ENCODE results near the gene KREMEN2.

Gene KREMEN2

DNA sequence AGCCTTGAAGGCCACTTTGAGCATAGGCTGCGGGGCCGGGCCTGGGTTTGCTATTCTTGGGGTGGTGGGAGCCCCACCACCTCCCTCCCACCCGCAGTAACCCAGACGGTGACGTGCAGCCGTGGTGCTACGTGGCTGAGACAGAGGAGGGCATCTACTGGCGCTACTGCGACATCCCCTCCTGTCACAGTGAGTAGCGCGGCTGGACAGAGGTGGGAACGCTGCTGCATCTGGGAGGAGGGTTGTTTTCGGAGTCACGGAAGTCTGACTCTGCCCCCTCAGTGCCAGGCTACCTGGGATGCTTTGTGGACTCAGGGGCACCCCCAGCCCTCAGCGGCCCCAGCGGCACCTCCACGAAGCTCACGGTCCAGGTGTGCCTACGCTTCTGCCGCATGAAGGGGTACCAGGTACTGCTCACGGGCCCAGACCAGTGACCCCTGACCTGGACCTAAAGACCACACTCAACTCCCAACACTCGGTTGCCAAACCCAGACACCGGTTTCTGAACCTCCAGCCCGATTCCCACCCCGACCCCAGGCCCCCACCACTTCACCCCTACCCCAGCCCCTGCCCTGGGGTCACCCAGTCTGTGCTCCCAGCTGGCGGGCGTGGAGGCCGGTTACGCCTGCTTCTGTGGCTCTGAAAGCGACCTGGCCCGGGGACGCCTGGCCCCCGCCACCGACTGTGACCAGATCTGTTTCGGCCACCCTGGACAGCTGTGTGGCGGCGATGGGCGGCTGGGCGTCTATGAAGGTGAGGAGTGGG, 2.1 kb downstream of the KREMEN2 start:
- no peaks in the 10 kb centered on the region for H3K36me3 Mint-ChIP-seq
- peaks cover 32% of the 10 kb centered on the region for H3K4me1 Mint-ChIP-seq
- H3K9me3 Mint-ChIP-seq, result no peaks in the 10 kb centered on the region
- no peak for ATAC-seq (ENCODE audit: low read depth)
- H3K27ac Mint-ChIP-seq, result no peak overlapping the region
- peaks cover 16% of the 10 kb centered on the region for H3K27me3 Mint-ChIP-seq
- H3K4me3 Mint-ChIP-seq, result no peak overlapping the region
- no peak for DNase-seq (ENCODE audit: low spot score in 2 of 2)

DNA sequence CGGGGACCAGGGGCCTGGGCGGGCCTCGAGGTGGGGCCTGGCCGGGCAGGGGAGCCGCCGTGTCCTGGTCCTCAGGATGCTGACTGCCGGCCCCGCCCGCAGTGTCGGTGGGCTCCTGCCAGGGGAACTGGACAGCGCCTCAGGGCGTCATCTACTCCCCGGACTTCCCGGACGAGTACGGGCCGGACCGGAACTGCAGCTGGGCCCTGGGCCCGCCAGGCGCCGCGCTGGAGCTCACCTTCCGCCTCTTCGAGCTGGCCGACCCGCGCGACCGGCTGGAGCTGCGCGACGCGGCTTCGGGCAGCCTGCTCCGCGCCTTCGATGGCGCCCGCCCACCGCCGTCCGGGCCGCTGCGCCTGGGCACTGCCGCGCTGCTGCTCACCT, 2.7 kb downstream of the KREMEN2 start:
- ATAC-seq (ENCODE audit: low read depth), result no peak
- Mint-ChIP-seq H3K36me3 (no peaks in the 10 kb centered on the region), H3K27me3 (peaks cover 14% of the 10 kb centered on the region), H3K4me1 (peaks cover 30% of the 10 kb centered on the region), H3K27ac (no peak overlapping the region), H3K9me3 (no peaks in the 10 kb centered on the region), H3K4me3 (no peak overlapping the region)
- no peak for DNase-seq (ENCODE audit: low spot score in 2 of 2)

DNA sequence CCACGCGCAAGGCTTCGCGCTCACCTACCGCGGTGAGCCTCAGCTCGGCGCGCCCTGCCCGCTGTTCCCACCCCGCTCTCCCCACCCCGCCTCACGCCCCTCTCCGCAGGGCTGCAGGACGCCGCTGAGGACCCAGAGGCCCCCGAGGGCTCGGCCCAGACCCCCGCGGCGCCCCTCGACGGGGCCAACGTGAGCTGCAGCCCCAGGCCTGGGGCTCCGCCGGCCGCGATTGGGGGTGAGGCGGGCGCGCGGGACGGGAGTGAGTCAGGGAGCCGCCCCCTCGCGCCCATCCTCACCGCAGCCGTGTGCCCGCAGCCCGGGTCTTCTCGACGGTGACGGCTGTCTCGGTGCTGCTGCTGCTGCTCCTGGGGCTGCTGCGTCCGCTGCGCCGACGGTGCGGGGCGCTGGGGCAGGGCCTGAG, 3.1 kb downstream of the KREMEN2 start:
- Mint-ChIP-seq H3K36me3 (no peaks in the 10 kb centered on the region), H3K27me3 (peaks cover 17% of the 10 kb centered on the region), H3K4me1 (peaks cover 29% of the 10 kb centered on the region), H3K9me3 (no peaks in the 10 kb centered on the region), H3K4me3 (no peak overlapping the region), H3K27ac (no peak overlapping the region)
- ATAC-seq (ENCODE audit: low read depth), result no peak
- no peak for DNase-seq (ENCODE audit: low spot score in 2 of 2)

DNA sequence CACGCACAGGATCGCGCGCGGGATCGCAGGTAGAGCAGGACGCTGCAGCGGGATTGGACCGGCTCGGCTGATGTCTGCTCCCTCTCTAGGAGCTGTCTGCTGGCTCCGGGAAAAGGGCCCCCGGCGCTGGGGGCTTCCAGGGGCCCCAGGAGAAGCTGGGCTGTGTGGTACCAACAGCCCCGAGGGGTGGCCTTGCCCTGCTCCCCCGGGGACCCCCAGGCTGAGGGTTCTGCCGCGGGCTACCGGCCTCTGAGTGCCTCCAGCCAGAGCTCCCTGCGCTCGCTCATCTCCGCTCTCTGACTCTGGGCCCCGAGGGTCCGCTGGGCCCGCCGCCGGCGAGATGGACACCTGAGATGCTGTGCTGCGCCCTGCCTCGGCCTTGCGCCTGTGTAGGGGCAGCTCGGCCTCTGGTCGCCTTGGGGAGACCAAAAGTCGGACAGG, 3.7 kb downstream of the KREMEN2 start:
- Mint-ChIP-seq H3K27ac (peak overlapping the region; percentile 35), H3K9me3 (no peaks in the 10 kb centered on the region), H3K4me3 (peak overlapping the region; percentile 73), H3K36me3 (no peaks in the 10 kb centered on the region), H3K27me3 (peaks cover 18% of the 10 kb centered on the region), H3K4me1 (peaks cover 29% of the 10 kb centered on the region)
- ATAC-seq (ENCODE audit: low read depth) (no peak), DNase-seq (ENCODE audit: low spot score in 2 of 2) (no peak)

DNA sequence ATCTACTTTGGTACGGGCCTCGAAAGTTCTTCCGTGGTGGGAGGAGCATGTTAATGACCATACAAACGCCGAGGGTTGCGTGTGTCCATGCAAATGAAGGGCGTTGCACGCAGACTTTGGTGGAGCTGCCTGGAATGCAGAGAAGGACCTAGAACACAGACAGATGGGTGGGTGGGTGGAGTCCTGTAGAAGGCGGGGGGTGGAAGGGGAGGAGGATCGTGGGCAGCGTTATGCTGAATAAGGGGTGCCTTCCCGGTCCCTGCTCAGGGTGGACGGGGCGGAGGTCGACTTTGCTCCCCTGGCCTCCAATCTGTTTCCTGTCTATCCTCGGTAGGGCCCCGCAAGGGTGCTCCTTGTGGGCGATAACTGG, 4.3 kb downstream of the KREMEN2 start:
- peaks cover 25% of the 10 kb centered on the region for H3K4me1 Mint-ChIP-seq
- H3K27ac Mint-ChIP-seq, result peak overlapping the region; percentile 35
- ATAC-seq (ENCODE audit: low read depth) (no peak), DNase-seq (ENCODE audit: low spot score in 2 of 2) (no peak)
- H3K27me3 Mint-ChIP-seq, result peaks cover 15% of the 10 kb centered on the region
- H3K9me3 Mint-ChIP-seq, result no peaks in the 10 kb centered on the region
- H3K4me3 Mint-ChIP-seq, result peak overlapping the region; percentile 73
- H3K36me3 Mint-ChIP-seq, result no peaks in the 10 kb centered on the region

DNA sequence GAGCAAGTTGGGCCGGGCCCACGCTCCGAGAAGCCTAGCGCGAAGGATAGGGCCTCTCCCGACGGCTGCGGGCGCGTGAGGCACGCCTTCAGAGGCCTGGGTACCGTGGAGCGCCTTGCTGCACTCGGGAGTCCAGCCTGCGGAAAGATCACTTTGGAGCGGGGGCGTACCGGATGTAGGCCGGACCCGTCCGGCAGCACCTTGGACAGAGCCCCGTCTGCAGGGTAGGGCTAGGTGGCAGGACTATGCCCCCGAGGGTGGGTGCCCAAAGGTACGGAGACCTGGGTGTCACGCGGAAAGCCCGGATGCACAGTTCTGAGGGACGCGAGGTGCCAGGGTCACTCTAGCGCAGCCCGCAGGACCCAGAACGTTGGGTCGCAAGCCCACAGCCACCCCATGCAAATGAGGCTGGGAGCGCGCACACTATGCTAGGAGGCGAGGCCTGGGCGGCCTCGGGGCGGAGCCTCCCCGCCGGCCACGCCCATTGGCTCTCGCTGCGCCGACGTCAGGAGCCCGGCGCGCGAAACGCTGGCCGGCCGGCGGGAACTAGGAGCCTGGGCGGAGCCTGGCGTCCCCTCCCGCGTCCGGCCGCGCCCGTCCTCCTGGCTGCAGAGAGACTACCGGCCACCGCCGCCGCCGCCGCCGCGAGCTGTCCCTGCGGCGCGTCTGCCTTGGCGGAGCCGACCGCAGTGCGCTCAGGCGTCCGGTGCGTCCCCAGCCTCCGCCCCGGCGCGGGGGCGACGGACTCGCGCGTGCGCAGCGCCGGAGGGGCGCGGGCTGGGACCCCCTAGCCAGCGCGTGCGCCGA, 4.9 kb downstream of the KREMEN2 start, which contains the start of gene PAQR4:
Gene PAQR4 (plus strand): TSS at position 611 of the 807 bp plus-strand sequence. CDS start 327 bp downstream, outside the sequence.
- H3K4me1 Mint-ChIP-seq, result peaks cover 22% of the 10 kb centered on the region
- H3K27me3 Mint-ChIP-seq, result peaks cover 13% of the 10 kb centered on the region
- no peaks in the 10 kb centered on the region for H3K36me3 Mint-ChIP-seq
- peak within 1 kb of the TSS; percentile 35 for H3K27ac Mint-ChIP-seq
- peak; percentile 81 to 90 for DNase-seq (ENCODE audit: low spot score in 2 of 2)
- peak; percentile 80 for ATAC-seq (ENCODE audit: low read depth)
- peak within 1 kb of the TSS; percentile 73 for H3K4me3 Mint-ChIP-seq
- no peaks in the 10 kb centered on the region for H3K9me3 Mint-ChIP-seq

DNA sequence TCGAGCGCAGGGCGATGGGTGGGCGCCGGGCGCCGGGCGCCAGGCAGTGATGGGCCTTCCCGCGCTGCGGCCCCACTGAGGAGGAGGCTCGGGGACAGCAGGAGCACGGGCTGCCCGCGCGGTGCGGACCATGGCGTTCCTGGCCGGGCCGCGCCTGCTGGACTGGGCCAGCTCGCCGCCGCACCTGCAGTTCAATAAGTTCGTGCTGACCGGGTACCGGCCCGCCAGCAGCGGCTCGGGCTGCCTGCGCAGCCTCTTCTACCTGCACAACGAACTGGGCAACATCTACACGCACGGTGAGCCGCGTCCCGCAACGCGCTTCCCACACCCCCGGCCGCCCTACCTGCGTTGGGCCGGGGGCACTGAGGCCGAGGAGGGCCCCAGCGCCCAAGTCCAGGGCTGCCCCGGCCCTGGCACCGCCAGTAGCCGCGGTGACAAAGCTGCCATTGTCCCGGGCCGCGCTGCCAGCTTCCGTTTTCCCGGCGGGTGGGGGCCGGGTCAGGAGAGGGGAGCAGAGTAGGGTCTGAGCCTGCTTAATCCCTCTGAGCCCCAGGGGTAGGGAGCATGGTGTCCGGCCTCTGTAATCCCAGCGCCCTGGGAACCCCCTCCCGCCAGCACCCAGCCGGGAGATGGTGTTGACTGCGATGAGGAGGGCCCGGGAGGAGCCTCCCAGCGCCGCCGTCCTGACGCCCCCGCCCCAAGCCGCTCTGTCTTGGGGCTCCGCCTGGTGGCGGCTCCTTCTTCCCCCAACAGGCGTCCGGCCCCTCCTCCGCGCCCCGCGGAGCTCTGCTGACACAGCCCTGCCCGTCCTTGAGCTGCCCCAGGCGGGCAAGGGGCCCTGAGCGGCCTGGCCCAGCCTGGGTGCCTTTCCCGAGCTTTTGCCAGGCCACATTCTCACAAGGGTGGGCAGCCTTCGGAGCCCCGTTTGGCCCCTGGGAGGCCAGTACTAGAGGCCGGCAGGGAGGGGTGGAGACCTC, 5.8 kb downstream of the KREMEN2 start:
- Mint-ChIP-seq H3K27me3 (peaks cover 11% of the 10 kb centered on the region), H3K9me3 (no peaks in the 10 kb centered on the region), H3K4me3 (peak overlapping the region; percentile 61), H3K27ac (no peak overlapping the region), H3K36me3 (no peaks in the 10 kb centered on the region), H3K4me1 (peaks cover 18% of the 10 kb centered on the region)
- DNase-seq (ENCODE audit: low spot score in 2 of 2) (peak in 1 of 2 donors; percentile 63), ATAC-seq (ENCODE audit: low read depth) (peak; percentile 40)

DNA sequence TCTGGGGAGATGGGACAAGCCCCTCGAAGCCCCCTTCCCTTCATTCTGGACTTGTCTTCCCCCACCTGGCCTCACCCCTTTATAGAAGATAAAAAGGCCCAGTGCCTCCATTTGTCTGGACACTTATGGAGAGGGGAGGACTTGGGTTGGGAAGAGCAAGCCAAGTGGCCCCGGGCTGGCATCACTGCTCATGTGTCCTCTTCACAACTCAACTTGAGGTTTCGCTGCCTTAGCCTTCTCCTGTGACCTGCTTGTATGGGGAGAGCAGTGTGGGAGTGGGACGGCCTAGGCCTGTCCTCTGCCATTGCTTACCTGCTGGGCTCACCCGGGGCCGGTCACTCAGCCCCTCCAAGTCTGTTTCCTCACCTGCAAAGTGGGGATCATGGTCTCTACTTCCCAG, 6.5 kb downstream of the KREMEN2 start:
- Mint-ChIP-seq H3K36me3 (no peaks in the 10 kb centered on the region), H3K9me3 (no peaks in the 10 kb centered on the region), H3K4me1 (peaks cover 13% of the 10 kb centered on the region), H3K27ac (no peak overlapping the region), H3K4me3 (peak overlapping the region; percentile 39), H3K27me3 (peaks cover 11% of the 10 kb centered on the region)
- DNase-seq (ENCODE audit: low spot score in 2 of 2) (no peak), ATAC-seq (ENCODE audit: low read depth) (no peak)

DNA sequence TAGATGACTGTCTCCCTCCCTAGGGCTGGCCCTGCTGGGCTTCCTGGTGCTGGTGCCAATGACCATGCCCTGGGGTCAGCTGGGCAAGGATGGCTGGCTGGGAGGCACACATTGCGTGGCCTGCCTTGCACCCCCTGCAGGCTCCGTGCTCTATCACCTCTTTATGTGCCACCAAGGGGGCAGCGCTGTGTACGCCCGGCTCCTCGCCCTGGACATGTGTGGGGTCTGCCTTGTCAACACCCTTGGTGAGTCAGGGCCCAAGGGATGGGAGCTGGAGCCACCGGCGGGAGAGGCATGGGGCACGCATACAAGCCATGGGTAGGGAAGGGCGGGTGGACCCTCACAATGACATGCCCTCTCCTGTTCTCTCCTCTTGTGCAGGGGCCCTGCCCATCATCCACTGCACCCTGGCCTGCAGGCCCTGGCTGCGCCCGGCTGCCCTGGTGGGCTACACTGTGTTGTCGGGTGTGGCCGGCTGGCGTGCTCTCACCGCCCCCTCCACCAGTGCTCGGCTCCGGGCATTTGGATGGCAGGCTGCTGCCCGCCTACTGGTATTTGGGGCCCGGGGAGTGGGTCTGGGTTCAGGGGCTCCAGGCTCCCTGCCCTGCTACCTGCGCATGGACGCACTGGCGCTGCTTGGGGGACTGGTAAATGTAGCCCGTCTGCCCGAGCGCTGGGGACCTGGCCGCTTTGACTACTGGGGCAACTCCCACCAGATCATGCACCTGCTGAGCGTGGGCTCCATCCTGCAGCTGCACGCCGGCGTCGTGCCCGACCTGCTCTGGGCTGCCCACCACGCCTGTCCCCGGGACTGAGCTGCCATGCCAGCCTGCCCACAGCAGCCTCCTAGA, 7.3 kb downstream of the KREMEN2 start:
- H3K27ac Mint-ChIP-seq, result no peak overlapping the region

DNA sequence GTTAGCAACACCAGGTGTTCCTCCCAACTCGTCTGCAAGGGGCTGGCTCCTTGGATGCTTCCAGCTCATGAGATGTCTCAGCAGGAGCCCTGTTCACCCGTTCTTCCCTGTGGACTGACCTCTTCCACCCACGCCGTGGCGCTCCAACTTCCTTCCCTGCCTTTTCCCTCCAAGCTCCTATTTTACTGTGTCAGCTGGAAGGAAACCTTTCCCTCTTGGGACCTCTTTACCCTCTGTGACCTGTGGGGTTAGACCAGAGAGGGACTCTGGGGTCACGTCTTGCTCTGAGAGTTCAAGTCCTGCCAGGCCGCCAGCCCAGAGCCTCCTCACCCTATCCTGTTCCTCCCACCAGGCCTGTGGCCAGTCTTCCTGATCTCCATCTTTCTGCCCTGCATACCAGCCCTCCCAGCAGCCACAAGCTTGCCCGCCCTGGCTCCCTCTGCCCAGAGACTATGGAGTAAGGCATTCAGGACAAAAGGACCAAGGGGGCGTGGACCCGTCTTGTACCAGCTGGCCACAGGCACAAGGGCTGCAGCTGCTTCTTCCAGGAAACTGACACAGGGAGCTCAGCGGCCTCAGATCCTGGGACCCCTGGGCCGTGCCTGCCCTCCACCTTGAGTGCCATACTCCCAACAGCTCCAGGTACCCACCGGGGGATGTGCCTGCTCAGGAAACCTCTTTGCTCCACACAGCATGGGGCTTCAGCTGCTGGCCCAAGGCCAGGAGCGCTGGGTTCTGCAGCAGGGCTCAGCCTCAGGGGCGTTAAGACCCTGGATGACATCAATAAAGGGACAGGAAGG, 8.1 kb downstream of the KREMEN2 start:
- Mint-ChIP-seq H3K27ac (no peak overlapping the region), H3K36me3 (no peaks in the 10 kb centered on the region), H3K27me3 (peaks cover 11% of the 10 kb centered on the region), H3K4me1 (peaks cover 12% of the 10 kb centered on the region), H3K9me3 (no peaks in the 10 kb centered on the region), H3K4me3 (no peak overlapping the region)
- ATAC-seq (ENCODE audit: low read depth), result no peak
- DNase-seq (ENCODE audit: low spot score in 2 of 2), result no peak

More for the DNA sequence above, 7.3 kb downstream of the KREMEN2 start:
- H3K27me3 Mint-ChIP-seq, result peaks cover 11% of the 10 kb centered on the region
- H3K9me3 Mint-ChIP-seq, result no peaks in the 10 kb centered on the region
- H3K4me3 Mint-ChIP-seq, result peak overlapping the region; percentile 39
- no peaks in the 10 kb centered on the region for H3K36me3 Mint-ChIP-seq
- no peak for ATAC-seq (ENCODE audit: low read depth)
- DNase-seq (ENCODE audit: low spot score in 2 of 2), result no peak
- H3K4me1 Mint-ChIP-seq, result peaks cover 12% of the 10 kb centered on the region

DNA sequence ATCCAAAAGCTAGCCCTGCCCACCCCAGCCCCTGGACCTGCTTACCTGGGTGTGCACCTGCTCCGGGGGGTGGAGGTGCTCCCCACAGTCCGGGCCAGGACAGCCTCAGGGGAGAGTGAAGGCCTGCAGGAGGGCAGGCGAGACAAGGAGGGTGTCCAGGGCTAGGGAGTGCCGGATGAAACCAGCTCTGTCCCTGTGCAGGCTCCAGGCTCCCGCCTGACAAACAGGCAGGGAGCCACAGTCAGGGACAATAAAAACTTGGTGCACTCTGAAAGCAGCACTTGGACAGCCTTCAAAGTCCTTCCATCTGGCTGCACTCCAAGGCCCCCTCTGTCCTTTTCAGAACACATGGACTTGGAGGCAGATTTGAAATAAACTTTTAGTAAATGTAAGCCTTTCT, 9.0 kb downstream of the KREMEN2 start:
- no peak overlapping the region for H3K4me3 Mint-ChIP-seq
- no peaks in the 10 kb centered on the region for H3K36me3 Mint-ChIP-seq
- no peaks in the 10 kb centered on the region for H3K9me3 Mint-ChIP-seq
- no peak overlapping the region for H3K27ac Mint-ChIP-seq
- DNase-seq (ENCODE audit: low spot score in 2 of 2) (no peak), ATAC-seq (ENCODE audit: low read depth) (no peak)
- peaks cover 10% of the 10 kb centered on the region for H3K4me1 Mint-ChIP-seq
- peaks cover 11% of the 10 kb centered on the region for H3K27me3 Mint-ChIP-seq

DNA sequence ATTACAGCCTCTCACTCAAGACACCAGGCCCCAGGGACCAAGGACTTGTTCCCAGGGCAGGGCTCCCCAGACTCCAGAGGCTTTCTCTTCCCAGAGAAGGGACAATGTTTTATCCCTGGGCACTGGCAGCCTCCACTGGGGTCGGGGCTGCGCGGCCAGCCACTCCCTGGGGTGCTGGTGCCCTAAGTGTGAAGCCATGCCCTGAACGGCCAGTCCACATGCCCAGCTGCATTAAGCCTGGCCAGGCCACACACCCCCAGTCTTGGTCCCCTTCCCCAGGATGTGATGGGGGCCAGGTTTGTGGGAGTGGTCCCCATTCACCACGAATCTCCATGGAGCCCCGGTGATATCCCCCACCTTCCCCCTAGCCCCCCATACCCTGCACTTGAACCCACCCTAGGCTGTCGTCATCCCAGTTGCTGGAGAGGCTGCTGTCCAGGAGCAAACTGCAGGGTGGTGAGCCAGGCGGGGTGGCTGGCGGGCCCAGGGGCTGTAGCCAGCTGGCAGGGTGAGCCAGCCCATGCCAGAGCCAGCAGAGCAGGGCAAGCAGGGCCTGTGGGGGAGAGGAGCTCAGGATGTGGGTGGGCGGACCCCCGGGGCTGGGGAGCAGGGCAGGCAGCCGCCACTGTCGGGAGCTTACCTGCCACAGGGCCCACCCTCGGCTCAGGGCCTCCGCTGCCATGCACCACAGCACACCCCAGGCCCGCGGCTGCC, 9.7 kb downstream of the KREMEN2 start:
- ATAC-seq (ENCODE audit: low read depth) (no peak), DNase-seq (ENCODE audit: low spot score in 2 of 2) (no peak)
- Mint-ChIP-seq H3K27ac (no peak overlapping the region), H3K9me3 (no peaks in the 10 kb centered on the region), H3K27me3 (peaks cover 10% of the 10 kb centered on the region), H3K4me3 (no peak overlapping the region), H3K4me1 (peaks cover 5% of the 10 kb centered on the region), H3K36me3 (no peaks in the 10 kb centered on the region)

Measured in memory B cell (primary cell).